HL-60 (cell line): ENCODE data around the gene RAB36.

ENCODE experiments used
- POLR2AphosphoS5 ChIP-seq: IDR thresholded peaks from 2 replicates; pipeline ENCODE4 v1.6.1; 2012; ENCODE audit warnings: low read depth
- TF ChIP-seq, protein P1 (sequence below): IDR thresholded peaks from one replicate; pipeline ENCODE4 v1.5.1; 2011; ENCODE audit warnings: low read length, control low read depth, inconsistent platforms; ENCODE audit not compliant: insufficient read depth

DNA sequence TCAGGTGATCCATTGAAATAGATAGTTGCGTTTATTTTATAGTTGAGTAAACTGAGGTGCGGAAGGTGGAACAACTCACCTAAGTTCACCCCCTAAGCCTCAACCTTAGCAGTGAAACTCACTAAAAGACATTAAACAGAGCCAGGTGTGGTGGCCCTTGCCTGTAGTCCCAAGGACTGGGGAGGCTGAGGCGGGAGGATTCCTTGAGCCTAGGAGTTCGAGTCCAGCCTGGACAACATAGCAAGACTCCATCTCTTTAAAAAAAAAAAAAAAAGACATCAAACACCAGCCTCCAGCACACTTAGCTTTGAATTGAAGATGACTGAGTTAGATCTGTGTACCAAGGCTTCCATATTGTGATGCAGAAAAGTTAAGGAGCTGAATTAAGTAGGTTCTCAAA is 845 bp upstream of the RAB36 start:
- TF ChIP-seq, protein P1, sequence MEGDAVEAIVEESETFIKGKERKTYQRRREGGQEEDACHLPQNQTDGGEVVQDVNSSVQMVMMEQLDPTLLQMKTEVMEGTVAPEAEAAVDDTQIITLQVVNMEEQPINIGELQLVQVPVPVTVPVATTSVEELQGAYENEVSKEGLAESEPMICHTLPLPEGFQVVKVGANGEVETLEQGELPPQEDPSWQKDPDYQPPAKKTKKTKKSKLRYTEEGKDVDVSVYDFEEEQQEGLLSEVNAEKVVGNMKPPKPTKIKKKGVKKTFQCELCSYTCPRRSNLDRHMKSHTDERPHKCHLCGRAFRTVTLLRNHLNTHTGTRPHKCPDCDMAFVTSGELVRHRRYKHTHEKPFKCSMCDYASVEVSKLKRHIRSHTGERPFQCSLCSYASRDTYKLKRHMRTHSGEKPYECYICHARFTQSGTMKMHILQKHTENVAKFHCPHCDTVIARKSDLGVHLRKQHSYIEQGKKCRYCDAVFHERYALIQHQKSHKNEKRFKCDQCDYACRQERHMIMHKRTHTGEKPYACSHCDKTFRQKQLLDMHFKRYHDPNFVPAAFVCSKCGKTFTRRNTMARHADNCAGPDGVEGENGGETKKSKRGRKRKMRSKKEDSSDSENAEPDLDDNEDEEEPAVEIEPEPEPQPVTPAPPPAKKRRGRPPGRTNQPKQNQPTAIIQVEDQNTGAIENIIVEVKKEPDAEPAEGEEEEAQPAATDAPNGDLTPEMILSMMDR, result no peak
- TF ChIP-seq POLR2AphosphoS5, result no peak
